SK-N-SH (cell line): ENCODE data around the gene PTPRD. TPM values are rescaled to one million over a fixed set of nuclear protein-coding genes. Genes with fewer than 3 reads are reported as not detected.

ENCODE experiments used
- CTCF ChIA-PET: fragments of 300-600, 350-600 bp; formaldehyde crosslinking; extraction: SDS; loops from one replicate; lab custom pipeline; 2021; lab: Yijun Ruan, JAX
- POLR2A ChIA-PET: fragments of 350-600 bp; sonication (Branson Sonifier 250); formaldehyde crosslinking; extraction: SDS; loops from one replicate; lab custom pipeline; 2020; ENCODE audit warnings: antibody characterized with exemption, inconsistent platforms; lab: Yijun Ruan, JAX
- DNase-seq: peaks from one replicate; pipeline ENCODE4 v3.0.0; 2012
- H2AFZ ChIP-seq: fragments of 200-600 bp; sonication (generic); 2 replicates; pipeline ENCODE4 v1.8.1; 2016; ENCODE audit warnings: antibody characterized with exemption, mild to moderate bottlenecking, low read depth
- H3F3A ChIP-seq: fragments of 200-600 bp; sonication (generic); replicated peaks from 2 replicates; pipeline ENCODE3; 2016; ENCODE audit warnings: antibody characterized with exemption, mild to moderate bottlenecking; ENCODE audit not compliant: insufficient read depth
- H3K27ac ChIP-seq, 2 experiments: fragments of 200-500 bp in 1 of 2; fragments of 200-600 bp in 1 of 2; sonication (Bioruptor generic) in 1 of 2; sonication (generic), shearing (Covaris generic) in 1 of 2; 2 replicates each; pipeline versions ENCODE4 v1.5.1 to v1.6.1; 2014 to 2016; ENCODE audit warnings: low read depth in 2 of 2, inconsistent platforms in 1 of 2, low read length in 1 of 2, mild to moderate bottlenecking in 1 of 2, mixed read lengths in 1 of 2
- H3K27me3 ChIP-seq: fragments of 200-600 bp; sonication (generic), shearing (Covaris generic); 2 replicates; pipeline ENCODE4 v1.6.1; 2016; ENCODE audit warnings: mixed run types; ENCODE audit not compliant: insufficient read depth
- H3K36me3 ChIP-seq, 2 experiments: fragments of 200-500 bp in 1 of 2; fragments of 200-600 bp in 1 of 2; sonication (Bioruptor generic) in 1 of 2; sonication (generic) in 1 of 2; replicated peaks in 1 of 2; 2 replicates each; pipeline versions ENCODE3 to v1.5.1; 2014 to 2016; ENCODE audit warnings: low read length in 1 of 2, mild to moderate bottlenecking in 1 of 2; ENCODE audit not compliant: insufficient read depth in 2 of 2, control insufficient read depth in 1 of 2
- H3K4me1 ChIP-seq, 2 experiments: fragments of 200-500 bp in 1 of 2; fragments of 200-600 bp in 1 of 2; sonication (Bioruptor generic) in 1 of 2; sonication (generic), shearing (Covaris generic) in 1 of 2; 2 replicates each; pipeline versions ENCODE4 v1.5.1 to v1.6.1; 2014 to 2016; ENCODE audit warnings: low read depth in 1 of 2, low read length in 1 of 2, mixed run types in 1 of 2; ENCODE audit not compliant: insufficient read depth in 2 of 2, control insufficient read depth in 1 of 2
- H3K4me2 ChIP-seq: fragments of 200-600 bp; sonication (generic), shearing (Covaris generic); 2 replicates; pipeline ENCODE4 v1.6.1; 2017; ENCODE audit warnings: mixed run types
- H3K4me3 ChIP-seq, 2 experiments: fragments of 200-500 bp in 1 of 2; fragments of 200-600 bp in 1 of 2; sonication (Bioruptor generic) in 1 of 2; sonication (generic), shearing (Covaris generic) in 1 of 2; 2 replicates each; pipeline versions ENCODE4 v1.5.1 to v1.8.1; 2014 to 2016; ENCODE audit warnings: low read depth in 2 of 2, inconsistent platforms in 1 of 2, low read length in 1 of 2, mild to moderate bottlenecking in 1 of 2, mixed read lengths in 1 of 2, moderate library complexity in 1 of 2
- H3K79me2 ChIP-seq: fragments of 200-600 bp; sonication (generic); 2 replicates; pipeline ENCODE4 v1.8.1; 2017; ENCODE audit warnings: mild to moderate bottlenecking; ENCODE audit not compliant: insufficient read depth
- H3K9ac ChIP-seq: fragments of 200-600 bp; sonication (generic); 2 replicates; pipeline ENCODE4 v1.6.1; 2017; ENCODE audit warnings: mixed run types
- H3K9me2 ChIP-seq: fragments of 200-600 bp; sonication (generic); 2 replicates; pipeline ENCODE4 v1.6.1; 2017; ENCODE audit warnings: mixed run types
- H3K9me3 ChIP-seq: fragments of 200-600 bp; sonication (generic); 2 replicates; pipeline ENCODE4 v1.6.1; 2017; ENCODE audit warnings: mixed run types, mild to moderate bottlenecking, moderate library complexity
- H4K20me1 ChIP-seq: fragments of 200-600 bp; sonication (generic); 2 replicates; pipeline ENCODE4 v1.6.1; 2017; ENCODE audit warnings: mild to moderate bottlenecking, mixed run types; ENCODE audit not compliant: insufficient read depth
- CHD2 ChIP-seq: fragments of 150-350 bp; IDR thresholded peaks from 2 replicates; pipeline ENCODE4 v1.6.1; 2018; ENCODE audit warnings: low read length; ENCODE audit not compliant: partially characterized antibody
- ELF1 ChIP-seq: IDR thresholded peaks from 2 replicates; pipeline ENCODE4 v1.4.0; 2012
- FOXM1 ChIP-seq: IDR thresholded peaks from 2 replicates; pipeline ENCODE4 v1.4.0; 2012; ENCODE audit warnings: low read depth, mild to moderate bottlenecking
- GATA2 ChIP-seq: sonication (generic); formaldehyde crosslinking; IDR thresholded peaks from 2 replicates; pipeline ENCODE4 v1.5.0; 2020; ENCODE audit warnings: mild to moderate bottlenecking, missing genetic modification reagents
- IRF3 ChIP-seq: fragments of 150-350 bp; IDR thresholded peaks from 2 replicates; pipeline ENCODE4 v1.6.1; 2016; ENCODE audit warnings: mild to moderate bottlenecking, low read depth, low read length
- NRF1 ChIP-seq: IDR thresholded peaks from 2 replicates; pipeline ENCODE4 v1.6.1; 2012; ENCODE audit warnings: low read depth, mild to moderate bottlenecking, low read length
- REST ChIP-seq: IDR thresholded peaks from 2 replicates; pipeline ENCODE4 v1.6.1; 2012; ENCODE audit warnings: mild to moderate bottlenecking, low read depth, low read length, moderate library complexity
- RFX5 ChIP-seq: IDR thresholded peaks from 2 replicates; pipeline ENCODE4 v1.6.1; 2012; ENCODE audit warnings: mild to moderate bottlenecking, improper control_type of control experiment, low read length
- SMC3 ChIP-seq: IDR thresholded peaks from 2 replicates; pipeline ENCODE4 v1.6.1; 2012; ENCODE audit warnings: low read depth, low read length, improper control_type of control experiment
- TCF12 ChIP-seq: IDR thresholded peaks from 2 replicates; pipeline ENCODE4 v1.4.0; 2012
- USF2 ChIP-seq: fragments of 150-350 bp; IDR thresholded peaks from 2 replicates; pipeline ENCODE4 v1.6.1; 2017; ENCODE audit warnings: antibody characterized with exemption, low read length, low read depth, borderline replicate concordance
- YY1 ChIP-seq: IDR thresholded peaks from 2 replicates; pipeline ENCODE4 v1.4.0; 2012; ENCODE audit warnings: low read depth, mild to moderate bottlenecking
- WGBS: methylation state at CpG from one replicate; pipeline ENCODE4 v1.1.6; 2017; ENCODE audit warnings: low lambda C conversion rate; 5-methylcytosine and 5-hydroxymethylcytosine counted together
- polyA plus RNA-seq, 3 experiments: library from polyadenylated mRNA; depleted of rRNA; stranded (reverse); fragments of >200 nt; gene quantifications; 2 replicates each; pipeline ENCODE4 v1.2.3, GENCODE V29; 2012

The PTPRD gene
- polyA plus RNA-seq, 1 of the 3 experiments (the other 2 are of a cell fraction) = 0.15 TPM

GRCh38 chr9:9973062-9973461 is 639.7 kb downstream of the PTPRD start:
- no peak for TF ChIP-seq CHD2
- 80% methylated on average over 6 of the region's 6 CpGs for WGBS

GRCh38 chr9:9970514-9970913 is 642.3 kb downstream of the PTPRD start:
- no peak for DNase-seq
- no peaks in the 10 kb centered on the region for H3F3A ChIP-seq
- no peak overlapping the region for H3K27ac ChIP-seq
- 69% methylated on average over 5 of the region's 5 CpGs for WGBS
- no peak overlapping the region for H3K4me3 ChIP-seq
- no peak overlapping the region for H3K9ac ChIP-seq
- ChIA-PET CTCF (interaction anchor here (1.0 to 3.1 kb wide), 2 partner anchors 27 to 89 kb away, joined by 3 to 19 read pairs; no protein-coding TSS in a partner anchor), POLR2A (no interaction called here)
- no peaks in the 10 kb centered on the region for H3K9me2 ChIP-seq
- H2AFZ ChIP-seq = no peak overlapping the region
- no peaks in the 10 kb centered on the region for H3K9me3 ChIP-seq
- H3K4me1 ChIP-seq = no peaks in the 10 kb centered on the region
- H3K79me2 ChIP-seq = no peaks in the 10 kb centered on the region
- no peaks in the 10 kb centered on the region for H3K36me3 ChIP-seq
- no peak for TF ChIP-seq USF2
- TF ChIP-seq FOXM1 = no peak
- TF ChIP-seq GATA2 (CRISPR knock-in tag) = no peak
- TF ChIP-seq YY1 = no peak
- TF ChIP-seq SMC3 = no peak
- TF ChIP-seq ELF1 = no peak
- no peak for TF ChIP-seq TCF12
- no peak for TF ChIP-seq RFX5
- no peak for TF ChIP-seq IRF3
- no peak for TF ChIP-seq NRF1
- no peak for TF ChIP-seq REST
- H3K27me3 ChIP-seq = no peaks in the 10 kb centered on the region
- no peaks in the 10 kb centered on the region for H4K20me1 ChIP-seq
- H3K4me2 ChIP-seq = no peak overlapping the region

More at GRCh38 chr9:9973062-9973461, 639.7 kb downstream of the PTPRD start:
- H3K4me1 ChIP-seq = no peaks in the 10 kb centered on the region
- H3F3A ChIP-seq = no peaks in the 10 kb centered on the region
- no peaks in the 10 kb centered on the region for H3K9me3 ChIP-seq
- H3K27ac ChIP-seq = no peak overlapping the region
- CTCF ChIA-PET = interaction anchor here (1.2 kb wide), 1 partner anchor 30 kb away, joined by 4 read pairs; no protein-coding TSS in a partner anchor
- no peaks in the 10 kb centered on the region for H3K27me3 ChIP-seq
- H3K36me3 ChIP-seq = no peaks in the 10 kb centered on the region
- no peak for DNase-seq
- H3K9me2 ChIP-seq = no peaks in the 10 kb centered on the region
- H3K9ac ChIP-seq = no peak overlapping the region
- H3K79me2 ChIP-seq = no peaks in the 10 kb centered on the region
- H2AFZ ChIP-seq = no peak overlapping the region
- H3K4me3 ChIP-seq = no peak overlapping the region
- POLR2A ChIA-PET = no interaction called here
- no peaks in the 10 kb centered on the region for H4K20me1 ChIP-seq
- no peak overlapping the region for H3K4me2 ChIP-seq
